ENCODE results near the gene SIPA1L3.

DNA sequence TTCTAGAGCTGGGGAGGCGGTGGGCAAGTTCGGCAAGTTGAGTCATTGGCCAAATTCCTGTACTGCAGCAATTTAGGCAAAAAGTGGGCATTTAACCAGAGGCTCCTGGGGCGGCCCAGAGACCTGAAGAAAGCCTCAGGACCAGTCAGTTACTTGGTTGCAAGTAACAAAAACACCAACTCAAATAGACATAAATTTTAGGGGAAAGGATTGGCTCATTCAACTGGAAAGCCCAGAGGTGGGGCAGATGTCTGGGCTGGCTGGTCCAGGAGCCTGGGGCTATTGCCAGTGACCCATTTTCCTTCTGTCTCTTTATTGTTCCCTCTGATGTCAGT lies 97.1 kb downstream of the SIPA1L3 start:
- TF ChIP-seq POLR2AphosphoS5 (IDR thresholded peaks at IDR 0.05; ENCODE audit: low read depth, low read length) (no peak), TCF12 (IDR thresholded peaks at IDR 0.05) (no peak), TCF12 (CRISPR knock-in tag; IDR thresholded peaks at IDR 0.05) (no peak), HMG20A (CRISPR knock-in tag; IDR thresholded peaks at IDR 0.05; ENCODE audit: borderline replicate concordance) (no peak), MXD4 (CRISPR knock-in tag; IDR thresholded peaks at IDR 0.05) (no peak), GZF1 (CRISPR knock-in tag; IDR thresholded peaks at IDR 0.05) (no peak), DPF2 (CRISPR knock-in tag; IDR thresholded peaks at IDR 0.05; ENCODE audit: borderline replicate concordance, low read depth) (no peak), POLR2A (IDR thresholded peaks at IDR 0.05; ENCODE audit: insufficient read depth in 1 of 2, low read depth in 2 of 2, low read length in 2 of 2) (no peak), ZFP36L1 (CRISPR knock-in tag; IDR thresholded peaks at IDR 0.05) (no peak), ZEB1 (IDR thresholded peaks at IDR 0.05; ENCODE audit: insufficient replicate concordance, low read depth) (no peak), SP2 (CRISPR knock-in tag; IDR thresholded peaks at IDR 0.05) (no peak)
- TF ChIP-seq, protein P1, sequence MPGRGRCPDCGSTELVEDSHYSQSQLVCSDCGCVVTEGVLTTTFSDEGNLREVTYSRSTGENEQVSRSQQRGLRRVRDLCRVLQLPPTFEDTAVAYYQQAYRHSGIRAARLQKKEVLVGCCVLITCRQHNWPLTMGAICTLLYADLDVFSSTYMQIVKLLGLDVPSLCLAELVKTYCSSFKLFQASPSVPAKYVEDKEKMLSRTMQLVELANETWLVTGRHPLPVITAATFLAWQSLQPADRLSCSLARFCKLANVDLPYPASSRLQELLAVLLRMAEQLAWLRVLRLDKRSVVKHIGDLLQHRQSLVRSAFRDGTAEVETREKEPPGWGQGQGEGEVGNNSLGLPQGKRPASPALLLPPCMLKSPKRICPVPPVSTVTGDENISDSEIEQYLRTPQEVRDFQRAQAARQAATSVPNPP (CRISPR knock-in tag; IDR thresholded peaks at IDR 0.05): no peak
- TF ChIP-seq, protein P2, sequence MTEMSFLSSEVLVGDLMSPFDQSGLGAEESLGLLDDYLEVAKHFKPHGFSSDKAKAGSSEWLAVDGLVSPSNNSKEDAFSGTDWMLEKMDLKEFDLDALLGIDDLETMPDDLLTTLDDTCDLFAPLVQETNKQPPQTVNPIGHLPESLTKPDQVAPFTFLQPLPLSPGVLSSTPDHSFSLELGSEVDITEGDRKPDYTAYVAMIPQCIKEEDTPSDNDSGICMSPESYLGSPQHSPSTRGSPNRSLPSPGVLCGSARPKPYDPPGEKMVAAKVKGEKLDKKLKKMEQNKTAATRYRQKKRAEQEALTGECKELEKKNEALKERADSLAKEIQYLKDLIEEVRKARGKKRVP (CRISPR knock-in tag; IDR thresholded peaks at IDR 0.05): no peak
- TF ChIP-seq, protein P3, sequence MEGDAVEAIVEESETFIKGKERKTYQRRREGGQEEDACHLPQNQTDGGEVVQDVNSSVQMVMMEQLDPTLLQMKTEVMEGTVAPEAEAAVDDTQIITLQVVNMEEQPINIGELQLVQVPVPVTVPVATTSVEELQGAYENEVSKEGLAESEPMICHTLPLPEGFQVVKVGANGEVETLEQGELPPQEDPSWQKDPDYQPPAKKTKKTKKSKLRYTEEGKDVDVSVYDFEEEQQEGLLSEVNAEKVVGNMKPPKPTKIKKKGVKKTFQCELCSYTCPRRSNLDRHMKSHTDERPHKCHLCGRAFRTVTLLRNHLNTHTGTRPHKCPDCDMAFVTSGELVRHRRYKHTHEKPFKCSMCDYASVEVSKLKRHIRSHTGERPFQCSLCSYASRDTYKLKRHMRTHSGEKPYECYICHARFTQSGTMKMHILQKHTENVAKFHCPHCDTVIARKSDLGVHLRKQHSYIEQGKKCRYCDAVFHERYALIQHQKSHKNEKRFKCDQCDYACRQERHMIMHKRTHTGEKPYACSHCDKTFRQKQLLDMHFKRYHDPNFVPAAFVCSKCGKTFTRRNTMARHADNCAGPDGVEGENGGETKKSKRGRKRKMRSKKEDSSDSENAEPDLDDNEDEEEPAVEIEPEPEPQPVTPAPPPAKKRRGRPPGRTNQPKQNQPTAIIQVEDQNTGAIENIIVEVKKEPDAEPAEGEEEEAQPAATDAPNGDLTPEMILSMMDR (CRISPR knock-in tag; IDR thresholded peaks at IDR 0.05): no peak
- TF ChIP-seq, protein P4, sequence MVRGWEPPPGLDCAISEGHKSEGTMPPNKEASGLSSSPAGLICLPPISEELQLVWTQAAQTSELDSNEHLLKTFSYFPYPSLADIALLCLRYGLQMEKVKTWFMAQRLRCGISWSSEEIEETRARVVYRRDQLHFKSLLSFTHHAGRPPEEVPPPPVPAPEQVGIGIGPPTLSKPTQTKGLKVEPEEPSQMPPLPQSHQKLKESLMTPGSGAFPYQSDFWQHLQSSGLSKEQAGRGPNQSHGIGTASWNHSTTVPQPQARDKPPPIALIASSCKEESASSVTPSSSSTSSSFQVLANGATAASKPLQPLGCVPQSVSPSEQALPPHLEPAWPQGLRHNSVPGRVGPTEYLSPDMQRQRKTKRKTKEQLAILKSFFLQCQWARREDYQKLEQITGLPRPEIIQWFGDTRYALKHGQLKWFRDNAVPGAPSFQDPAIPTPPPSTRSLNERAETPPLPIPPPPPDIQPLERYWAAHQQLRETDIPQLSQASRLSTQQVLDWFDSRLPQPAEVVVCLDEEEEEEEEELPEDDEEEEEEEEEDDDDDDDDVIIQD (CRISPR knock-in tag; IDR thresholded peaks at IDR 0.05; ENCODE audit: low read depth): no peak
